Stimulated activated CD4-positive, alpha-beta T cell treated with anti-CD3 and anti-CD28 coated beads, Interleukin-1b, Interleukin-23, amount 100 ng/mL, for 4 hours (primary cell): Measurements from ENCODE around the gene MRGPRD.

Source experiments
- DNase-seq, 2 donors: peaks; one replicate each; pipeline ENCODE4 v3.0.0-alpha.2; 2020; ENCODE audit warnings: low read depth in 2 of 2

Gene MRGPRD

DNA sequence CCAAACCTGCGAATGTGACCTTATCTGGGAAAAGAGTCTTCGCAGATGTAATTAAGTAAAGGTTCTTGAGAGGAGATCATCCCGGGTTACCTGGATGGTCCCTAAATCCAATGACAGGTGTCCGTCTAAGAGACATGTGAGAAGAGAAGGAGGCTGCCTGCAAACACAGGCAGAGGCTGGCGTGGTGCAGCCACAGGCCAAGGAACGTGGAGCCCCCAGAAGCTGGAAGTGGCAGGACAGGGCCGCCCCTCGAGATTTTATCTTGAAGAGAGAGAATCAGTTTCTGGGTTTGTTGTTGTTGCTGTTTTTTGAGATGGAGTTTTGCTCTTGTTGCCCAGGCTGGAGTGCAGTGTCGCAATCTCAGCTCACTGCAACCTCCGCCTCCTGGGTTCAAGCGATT is 33.6 kb downstream of the MRGPRD start:
- no peak for DNase-seq

GRCh38 chr11:68946416-68947090 is 34.2 kb downstream of the MRGPRD start:
- DNase-seq = no peak

GRCh38 chr11:68942751-68943271 is 38.0 kb downstream of the MRGPRD start:
- no peak for DNase-seq

DNA sequence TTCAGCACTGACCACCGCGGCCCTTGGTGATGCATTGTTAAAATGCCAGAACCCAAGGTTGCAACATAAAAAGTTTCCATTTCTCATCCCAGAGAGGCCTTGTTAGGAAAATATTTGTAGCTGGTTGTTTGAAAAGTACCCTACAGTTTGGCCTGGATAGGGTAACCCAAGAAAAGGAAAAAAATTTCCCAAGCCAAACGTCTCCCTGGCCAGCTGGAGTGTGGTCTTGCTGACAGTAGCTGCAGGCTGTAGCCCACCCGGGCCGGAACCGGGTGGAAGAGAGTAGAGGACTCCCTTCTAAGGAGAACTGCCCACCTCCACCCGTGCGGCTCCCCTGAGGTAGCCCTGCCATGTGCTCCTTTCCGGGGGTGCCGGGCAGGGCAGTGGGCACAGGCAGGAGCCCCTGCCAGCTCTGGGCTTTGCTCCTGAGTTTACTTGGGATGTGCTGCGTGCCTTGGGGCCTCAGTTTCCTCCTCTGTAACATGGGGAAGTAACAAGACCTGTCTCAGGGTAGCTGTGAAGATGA is 38.6 kb downstream of the MRGPRD start:
- no peak for DNase-seq

DNA sequence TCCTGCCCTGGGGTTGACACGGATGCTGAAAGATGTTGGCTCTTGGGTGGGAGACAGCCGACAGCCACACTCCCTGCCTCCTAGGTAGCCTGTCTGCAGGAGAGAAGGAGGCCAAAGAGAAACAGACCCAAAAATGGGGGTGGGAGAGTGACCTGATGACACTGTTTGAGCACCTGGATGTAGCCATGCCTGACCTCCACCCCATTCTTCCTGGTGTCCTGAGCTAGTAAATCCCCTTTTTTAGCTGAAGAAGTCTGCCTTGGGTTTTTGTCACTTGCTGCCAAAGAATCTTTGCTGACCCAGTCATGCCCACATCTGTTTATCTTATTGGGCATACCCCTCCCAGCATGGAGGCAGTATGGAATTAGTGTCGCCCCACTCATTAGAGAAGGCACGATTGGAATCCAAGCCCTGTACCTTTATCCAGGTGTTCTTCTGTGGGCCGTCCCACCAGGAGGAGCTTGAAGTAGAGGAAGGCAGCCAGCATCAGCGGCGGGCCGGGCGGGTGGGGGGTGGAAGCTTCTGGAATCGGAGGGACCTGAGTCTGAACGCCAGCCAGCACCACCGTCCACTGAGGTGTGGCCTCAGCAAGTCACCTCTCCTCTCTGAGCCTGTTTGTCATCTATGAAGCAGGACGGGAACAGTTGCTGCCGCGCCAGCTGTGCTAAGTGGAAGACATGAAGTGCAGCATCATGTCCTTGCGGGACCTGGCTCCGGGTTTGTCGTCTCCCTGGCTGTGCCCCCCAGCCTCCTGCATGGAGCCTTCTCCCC is 39.3 kb downstream of the MRGPRD start:
- no peak for DNase-seq

- no peak for DNase-seq
Observed at GRCh38 chr11:68940651-68941323, 40.0 kb downstream of the MRGPRD start.

DNA sequence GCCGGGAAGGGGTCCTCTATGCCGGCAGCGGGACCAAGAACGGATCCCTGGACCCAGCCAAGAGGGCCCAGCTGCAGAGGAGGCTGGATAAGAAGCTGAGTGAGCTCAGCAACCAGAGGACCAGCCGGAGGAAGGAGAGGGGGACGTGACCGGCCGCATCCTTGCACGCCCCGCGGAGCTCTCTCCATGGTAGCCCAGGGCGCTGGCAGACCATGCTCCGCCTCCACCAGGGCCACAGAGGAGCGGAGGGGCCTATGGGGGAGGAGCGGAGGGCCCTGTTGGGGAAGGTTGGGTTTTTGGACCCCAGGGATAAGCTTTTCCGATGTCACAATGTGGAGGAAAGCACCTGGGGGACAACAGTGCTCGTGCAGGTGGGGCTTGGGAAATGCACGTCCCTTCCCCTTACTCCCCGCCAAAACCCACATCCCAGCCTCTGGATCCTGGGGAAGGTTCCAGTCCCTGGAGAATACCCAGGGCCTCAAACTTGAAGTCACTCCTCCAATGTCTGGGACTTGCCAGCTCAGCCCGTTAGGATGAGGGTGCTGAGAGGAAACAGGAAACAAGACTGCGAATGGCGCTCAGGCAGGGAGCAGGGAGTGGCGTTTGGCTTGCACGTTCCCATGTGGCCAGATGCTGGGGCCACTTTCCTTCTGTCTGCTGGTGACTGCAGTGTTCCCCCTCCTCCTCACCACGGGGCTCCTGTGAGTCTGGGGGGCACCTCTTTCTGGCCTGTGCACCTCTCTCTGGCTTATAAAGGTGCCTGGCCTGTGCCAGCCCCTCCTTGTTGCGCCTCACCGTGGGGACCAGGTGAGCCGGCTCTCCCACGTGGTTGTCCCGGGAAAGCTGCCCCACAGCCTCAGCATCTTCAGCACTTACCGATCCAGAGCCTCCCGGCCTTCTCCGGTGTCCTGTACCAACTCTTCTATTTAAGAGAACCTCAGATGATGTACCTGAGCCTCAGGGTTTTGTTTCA is 40.9 kb downstream of the MRGPRD start:
- DNase-seq = no peak

- no peak for DNase-seq
Observed at GRCh38 chr11:68938816-68939582, 41.8 kb downstream of the MRGPRD start.

- no peak for DNase-seq
Observed at GRCh38 chr11:68938088-68938487, 42.7 kb downstream of the MRGPRD start.

GRCh38 chr11:68936676-68937620 is 43.8 kb downstream of the MRGPRD start:
- DNase-seq = no peak

DNA sequence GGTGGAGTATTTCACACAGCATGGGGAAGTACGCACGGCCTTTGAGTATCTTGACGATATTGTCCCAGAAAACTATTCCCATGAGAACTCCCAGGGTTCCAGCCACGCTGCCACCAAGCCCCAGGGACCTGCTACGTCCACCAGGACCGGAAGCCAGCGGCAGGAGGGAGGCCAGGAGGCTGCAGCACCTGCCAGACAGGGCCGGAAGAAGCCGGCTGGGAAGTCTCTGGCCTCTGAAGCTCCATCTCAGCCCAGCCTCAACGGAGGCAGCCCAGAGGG is 44.5 kb downstream of the MRGPRD start:
- no peak for DNase-seq

- DNase-seq = no peak
Observed at GRCh38 chr11:68935516-68936357, 45.0 kb downstream of the MRGPRD start.

DNA sequence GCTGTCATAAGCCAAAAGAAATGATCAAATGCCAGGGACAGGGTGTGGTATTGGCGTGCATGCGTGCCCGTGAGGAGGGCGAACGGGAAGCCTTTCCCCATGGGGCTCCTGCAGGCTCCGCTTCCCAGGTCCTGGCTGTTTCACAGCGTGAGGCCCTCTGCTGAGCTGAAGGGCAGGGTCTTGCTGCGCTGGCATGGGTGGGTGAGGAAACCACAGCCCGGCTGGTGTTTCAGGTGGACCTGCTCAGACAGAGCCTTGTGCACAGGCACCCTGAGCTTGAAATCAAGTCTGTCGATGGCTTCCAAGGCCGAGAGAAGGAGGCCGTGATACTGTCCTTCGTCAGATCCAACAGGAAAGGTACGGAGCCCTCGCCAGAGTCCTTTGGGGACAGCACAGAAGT is 45.7 kb downstream of the MRGPRD start:
- DNase-seq = no peak

GRCh38 chr11:68934666-68935065 is 46.1 kb downstream of the MRGPRD start:
- no peak for DNase-seq

DNA sequence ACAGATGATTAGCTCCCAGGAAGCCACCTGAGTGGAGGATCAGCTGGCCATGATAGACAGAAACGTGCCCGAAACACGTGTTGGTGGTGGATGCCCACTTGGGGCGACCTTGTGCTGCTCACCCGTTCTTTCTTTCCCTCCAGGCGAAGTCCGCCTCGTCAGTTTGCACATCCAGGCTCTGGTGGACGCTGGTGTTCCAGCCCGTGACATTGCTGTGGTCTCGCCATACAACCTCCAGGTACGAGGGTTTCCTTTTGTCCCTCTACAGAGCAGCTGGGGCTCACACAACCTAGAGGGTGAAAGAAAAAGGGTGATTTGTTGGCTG is 46.5 kb downstream of the MRGPRD start:
- DNase-seq = no peak

DNA sequence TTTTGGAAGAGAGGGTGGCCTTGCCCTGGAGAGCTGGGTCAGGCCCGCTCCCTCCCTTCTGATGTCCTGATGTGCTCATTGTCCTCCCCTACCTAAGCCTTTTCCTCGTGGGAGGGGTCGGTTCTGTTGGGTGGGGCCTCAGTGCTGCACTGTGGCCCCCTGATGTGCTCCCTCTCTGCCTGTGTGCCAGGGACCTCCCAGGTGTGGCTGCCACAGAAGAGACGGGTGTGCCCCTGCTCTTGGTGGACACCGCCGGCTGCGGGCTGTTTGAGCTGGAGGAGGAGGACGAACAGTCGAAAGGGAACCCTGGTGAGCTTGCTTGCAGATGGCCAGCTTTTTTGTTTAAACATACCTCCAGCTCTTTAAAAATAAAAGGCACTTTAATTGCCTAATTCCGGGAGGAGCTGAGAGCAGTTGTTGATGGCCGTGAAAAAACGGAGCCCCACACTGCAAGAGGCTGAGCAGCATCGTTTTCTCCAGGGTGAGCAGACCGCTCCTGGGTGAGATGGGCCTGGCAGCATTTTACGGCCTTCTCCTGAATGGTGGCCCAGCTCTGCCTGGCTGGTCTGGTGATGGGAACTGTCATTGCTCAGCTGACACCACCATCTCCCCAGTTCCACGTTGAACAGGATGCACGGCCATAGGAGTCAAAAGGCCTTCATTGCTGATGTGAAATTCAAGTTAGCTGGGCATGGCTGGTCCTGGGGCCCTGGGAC is 47.0 kb downstream of the MRGPRD start:
- no peak for DNase-seq

DNA sequence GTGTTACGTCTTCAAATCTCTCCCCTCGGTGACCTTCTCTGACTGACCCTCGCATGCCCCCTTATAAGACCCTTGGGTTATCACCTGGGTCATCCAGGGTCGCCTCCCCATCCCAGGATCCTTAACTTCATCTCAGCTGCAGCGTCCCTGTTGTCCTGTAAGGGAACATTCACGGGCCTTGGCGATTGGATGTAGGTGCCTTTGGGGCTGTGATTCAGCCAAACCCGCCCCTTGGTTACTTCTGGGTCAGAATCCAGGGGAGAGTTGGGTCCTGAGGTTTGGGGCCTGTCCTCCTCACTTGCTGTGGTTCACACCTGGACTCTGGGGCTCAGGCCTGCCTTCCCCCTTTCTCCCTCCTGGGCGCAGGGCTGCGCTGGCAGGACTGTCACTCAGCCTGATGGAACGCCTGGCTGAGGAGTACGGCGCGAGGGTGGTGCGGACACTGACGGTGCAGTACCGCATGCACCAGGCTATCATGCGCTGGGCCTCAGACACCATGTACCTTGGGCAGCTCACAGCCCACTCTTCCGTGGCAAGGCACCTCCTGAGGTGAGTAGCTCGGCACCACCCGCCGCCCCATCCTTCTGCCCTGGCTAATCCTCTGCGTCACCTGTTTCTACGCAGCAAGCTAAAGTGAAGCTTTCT is 47.7 kb downstream of the MRGPRD start:
- no peak for DNase-seq

GRCh38 chr11:68932358-68932757 is 48.4 kb downstream of the MRGPRD start:
- no peak for DNase-seq
